ENCODE data around the gene PLEKHG4B. TPM values are rescaled to one million over a fixed set of nuclear protein-coding genes. Genes with fewer than 3 reads are reported as not detected.

The PLEKHG4B gene
- total and polyA plus RNA-seq, 8 donors = 0.21 to 0.75 (median 0.38) TPM

- DNase-seq = no peak
Observed at GRCh38 chr5:206406-206805, 114.4 kb downstream of the PLEKHG4B start.

GRCh38 chr5:206927-207536 is 115.1 kb downstream of the PLEKHG4B start:
- WGBS, 2 donors = 75 to 80% methylated on average over 8 of the region's 8 CpGs
- ATAC-seq (no peak), DNase-seq (no peak), FAIRE-seq (no peak)
- H3K9me3 ChIP-seq = no peaks in the 10 kb centered on the region
- no peaks in the 10 kb centered on the region for H3K27me3 ChIP-seq
- no peak overlapping the region for H3K27ac ChIP-seq
- no peaks in the 10 kb centered on the region for H3K4me1 ChIP-seq
- TF ChIP-seq CTCF (IDR thresholded peaks at IDR 0.05) = no peak
- intact Hi-C loops (cut with DNase I) = no loop called here
- H3K4me3 ChIP-seq = no peak overlapping the region
- peaks cover 0 to 5% (median 3%) of the 10 kb centered on the region in 3 donors for H3K36me3 ChIP-seq

More at GRCh38 chr5:206406-206805, 114.4 kb downstream of the PLEKHG4B start:
- intact Hi-C loops (cut with DNase I) = no loop called here
- Histone ChIP-seq H3K9me3 (no peaks in the 10 kb centered on the region), H3K27me3 (no peaks in the 10 kb centered on the region), H3K36me3 (peaks cover 0 to 5% (median 3%) of the 10 kb centered on the region in 3 donors), H3K27ac (no peak overlapping the region), H3K4me3 (no peak overlapping the region), H3K4me1 (no peaks in the 10 kb centered on the region)
- peak in 3 of 4 donors; percentile 32 to 52 (median 41) for ATAC-seq
- no peak for FAIRE-seq
- 75 to 79% methylated on average over 11 of the region's 11 CpGs for WGBS, 2 donors
- TF ChIP-seq CTCF (IDR thresholded peaks at IDR 0.05) = no peak

- ATAC-seq (no peak), FAIRE-seq (no peak), DNase-seq (no peak)
- peaks cover 0 to 5% (median 3%) of the 10 kb centered on the region in 3 donors for H3K36me3 ChIP-seq
- no peaks in the 10 kb centered on the region for H3K9me3 ChIP-seq
- intact Hi-C loops (cut with DNase I) = no loop called here
- H3K4me1 ChIP-seq = no peaks in the 10 kb centered on the region
- H3K27ac ChIP-seq = no peak overlapping the region
- H3K27me3 ChIP-seq = no peaks in the 10 kb centered on the region
- WGBS, 2 donors = 83 to 90% methylated on average over 14 of the region's 14 CpGs
- no peak overlapping the region for H3K4me3 ChIP-seq
- no peak for TF ChIP-seq CTCF (IDR thresholded peaks at IDR 0.05)
Observed at GRCh38 chr5:207599-207998, 115.6 kb downstream of the PLEKHG4B start.

GRCh38 chr5:208449-209114 is 116.6 kb downstream of the PLEKHG4B start:
- H3K9me3 ChIP-seq = no peaks in the 10 kb centered on the region
- DNase-seq = no peak
- intact Hi-C loops (cut with DNase I) = no loop called here
- H3K4me1 ChIP-seq = no peaks in the 10 kb centered on the region
- H3K27me3 ChIP-seq = no peaks in the 10 kb centered on the region
- H3K36me3 ChIP-seq = peaks cover 0 to 5% (median 3%) of the 10 kb centered on the region in 3 donors
- WGBS, 2 donors = 88% methylated on average over 15 of the region's 15 CpGs
- ATAC-seq = no peak
- H3K4me3 ChIP-seq = no peak overlapping the region
- no peak for TF ChIP-seq CTCF (IDR thresholded peaks at IDR 0.05)
- H3K27ac ChIP-seq = no peak overlapping the region
- no peak for FAIRE-seq
